ENCODE measurements around the gene PSMB8.

GRCh38 chr6:32837651-32838113 is 6.2 kb downstream of the PSMB8 start:
- TF ChIP-seq, protein P1, sequence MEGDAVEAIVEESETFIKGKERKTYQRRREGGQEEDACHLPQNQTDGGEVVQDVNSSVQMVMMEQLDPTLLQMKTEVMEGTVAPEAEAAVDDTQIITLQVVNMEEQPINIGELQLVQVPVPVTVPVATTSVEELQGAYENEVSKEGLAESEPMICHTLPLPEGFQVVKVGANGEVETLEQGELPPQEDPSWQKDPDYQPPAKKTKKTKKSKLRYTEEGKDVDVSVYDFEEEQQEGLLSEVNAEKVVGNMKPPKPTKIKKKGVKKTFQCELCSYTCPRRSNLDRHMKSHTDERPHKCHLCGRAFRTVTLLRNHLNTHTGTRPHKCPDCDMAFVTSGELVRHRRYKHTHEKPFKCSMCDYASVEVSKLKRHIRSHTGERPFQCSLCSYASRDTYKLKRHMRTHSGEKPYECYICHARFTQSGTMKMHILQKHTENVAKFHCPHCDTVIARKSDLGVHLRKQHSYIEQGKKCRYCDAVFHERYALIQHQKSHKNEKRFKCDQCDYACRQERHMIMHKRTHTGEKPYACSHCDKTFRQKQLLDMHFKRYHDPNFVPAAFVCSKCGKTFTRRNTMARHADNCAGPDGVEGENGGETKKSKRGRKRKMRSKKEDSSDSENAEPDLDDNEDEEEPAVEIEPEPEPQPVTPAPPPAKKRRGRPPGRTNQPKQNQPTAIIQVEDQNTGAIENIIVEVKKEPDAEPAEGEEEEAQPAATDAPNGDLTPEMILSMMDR (conservative IDR thresholded peaks at IDR 0.05; ENCODE audit: low read depth, low read length): no peak
- TF ChIP-seq POLR2A (IDR thresholded peaks at IDR 0.05; ENCODE audit: low read depth, low read length) (no peak), ELK1 (IDR thresholded peaks at IDR 0.05; ENCODE audit: borderline replicate concordance, low read depth, low read length) (no peak)

All from IMR-90 (cell line).